Measurements from ENCODE around the gene FAM53C.
"Not testable (repeated sequence)": the region's sequence is repeated elsewhere in the genome, so short reads cannot be mapped to it uniquely, and the experiment has no call there.

FAM53C gene

DNA sequence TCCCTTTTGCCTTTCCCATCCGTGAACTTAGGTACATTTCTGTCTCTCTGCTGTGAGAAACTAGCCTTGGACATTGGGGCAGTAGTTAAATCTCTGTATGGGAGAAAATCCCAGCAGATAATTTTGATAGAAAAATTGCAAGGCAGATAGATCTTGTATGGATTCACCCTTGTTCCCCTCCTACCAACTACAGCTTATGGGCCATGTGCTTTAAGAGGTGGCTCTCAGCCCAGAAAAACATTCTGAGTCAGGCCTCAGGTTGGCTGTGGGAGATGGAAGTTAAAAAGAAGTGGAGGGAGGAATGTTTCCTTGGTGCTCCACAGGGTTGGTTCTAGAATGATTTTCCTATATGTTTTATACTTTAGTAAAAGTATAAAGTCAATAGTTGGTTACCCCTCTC, 13.0 kb downstream of the FAM53C start:
- DNase-seq (ENCODE audit: low spot score): no peak

DNA sequence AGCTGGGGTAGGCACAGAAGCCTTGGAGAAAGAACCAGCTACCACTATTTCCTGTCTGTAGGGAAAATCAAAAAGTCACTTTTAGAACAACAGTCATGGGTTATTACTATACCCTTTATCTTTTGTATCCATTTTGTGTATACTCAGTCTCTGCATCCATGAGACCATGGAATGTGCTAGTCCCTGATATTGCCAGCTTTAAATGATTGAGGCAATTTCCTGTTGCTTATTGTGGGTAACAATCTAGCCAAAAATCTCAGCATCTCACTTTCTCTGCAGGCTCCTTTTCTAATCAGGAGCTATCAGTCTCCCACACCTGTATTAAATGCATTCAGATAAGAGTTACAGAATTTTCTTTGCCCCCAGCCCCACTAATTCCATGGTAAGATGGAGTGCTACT, 13.5 kb downstream of the FAM53C start:
- no peak for DNase-seq (ENCODE audit: low spot score)

DNA sequence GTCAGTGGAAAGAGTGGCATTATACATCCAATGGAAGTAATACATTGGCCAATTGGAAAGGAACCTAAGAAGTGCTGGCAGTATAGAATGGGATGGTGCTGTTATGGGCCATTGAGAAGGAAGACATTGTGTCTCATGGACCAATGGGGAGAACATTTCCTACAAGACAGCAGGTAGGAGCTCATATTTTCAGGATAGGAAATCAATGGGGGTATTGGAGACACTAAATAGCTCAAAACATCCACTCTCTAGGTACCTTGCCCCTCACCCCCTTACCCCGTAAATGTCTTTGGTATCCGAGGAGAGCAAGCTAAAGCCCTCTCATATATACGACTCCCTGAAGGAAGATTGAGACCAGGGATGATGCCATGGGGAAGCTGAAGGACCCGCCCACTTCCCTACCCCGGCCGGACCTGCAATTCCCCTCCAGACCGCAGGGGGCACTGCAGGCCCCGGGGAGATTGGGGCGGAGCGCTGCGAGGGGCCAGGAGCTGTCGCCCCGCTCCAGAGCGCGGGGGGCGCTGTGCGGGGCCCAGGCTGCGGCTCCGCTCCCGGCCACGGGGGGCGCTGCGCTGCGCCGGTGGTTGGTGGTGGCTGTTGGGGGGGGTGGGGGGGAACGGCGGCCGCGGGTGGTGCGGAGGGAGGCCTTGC, 14.1 kb downstream of the FAM53C start, which contains the start of gene KDM3B:
KDM3B (plus strand) TSS at position 615 of the 651 bp plus-strand sequence. CDS start 111 bp downstream, outside the sequence.
- DNase-seq (ENCODE audit: low spot score): peak; percentile 89

DNA sequence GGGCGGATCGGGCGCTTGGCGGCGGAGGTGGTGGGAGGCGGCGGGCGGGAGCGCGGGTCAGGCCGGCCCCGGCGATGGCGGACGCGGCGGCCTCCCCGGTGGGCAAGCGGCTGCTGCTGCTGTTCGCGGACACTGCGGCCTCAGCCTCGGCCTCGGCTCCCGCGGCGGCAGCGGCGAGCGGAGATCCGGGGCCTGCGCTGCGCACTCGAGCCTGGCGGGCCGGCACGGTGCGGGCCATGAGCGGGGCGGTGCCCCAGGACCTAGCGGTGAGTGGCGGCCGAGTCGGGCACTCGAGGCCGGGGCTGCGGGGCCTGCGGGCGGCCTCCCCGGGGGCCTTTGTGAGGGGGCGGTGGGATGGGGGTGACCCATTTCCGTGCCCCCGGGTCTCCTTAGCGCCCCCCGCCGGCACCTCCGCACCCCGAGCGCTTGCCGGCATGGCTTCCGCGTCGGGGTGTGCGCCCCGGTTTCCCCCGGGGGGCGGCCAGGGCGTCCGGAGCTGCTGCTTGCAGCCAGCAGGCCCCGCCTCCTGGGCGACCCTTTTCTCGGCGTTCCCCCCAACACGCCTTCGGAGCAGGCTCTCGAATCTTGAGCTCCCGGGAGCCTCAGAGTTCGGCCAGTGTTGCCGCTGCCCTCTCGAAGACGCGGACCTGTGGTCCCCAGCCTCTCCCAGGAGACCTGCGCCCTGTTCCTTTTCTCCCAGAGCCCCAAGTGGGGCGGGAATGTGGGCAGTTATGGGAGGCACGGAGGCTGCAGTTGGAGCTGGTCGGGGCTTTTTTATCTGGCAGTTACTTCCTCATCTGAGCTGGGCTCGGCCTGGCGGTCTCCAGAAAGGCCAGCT, 14.9 kb downstream of the FAM53C start:
- peak; percentile 68 for DNase-seq (ENCODE audit: low spot score)

DNA sequence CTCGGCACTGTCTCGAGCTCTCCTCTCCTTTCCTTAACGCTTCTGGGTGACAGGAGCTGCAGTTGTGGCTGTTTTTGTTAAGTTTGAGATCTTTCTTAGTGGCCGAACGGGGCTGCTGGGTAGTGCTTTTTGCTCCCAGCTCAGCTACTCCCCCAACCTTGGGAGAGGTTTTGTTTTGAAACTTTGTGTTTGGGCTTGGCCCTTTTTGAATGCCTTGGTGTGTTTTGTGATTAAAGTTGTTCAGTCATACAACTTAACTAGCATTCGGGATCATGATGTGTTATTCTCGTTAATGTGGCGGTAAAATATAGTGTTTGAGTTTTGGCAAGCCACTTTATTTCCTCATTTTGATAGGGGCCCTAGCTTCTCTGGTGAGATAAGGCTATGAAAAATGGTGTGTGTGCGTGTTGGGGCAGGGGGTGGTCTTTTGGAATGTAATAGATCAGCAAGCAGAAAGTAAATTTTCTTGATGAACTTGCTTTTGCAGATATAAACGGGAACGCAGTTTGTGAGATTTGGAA, 15.6 kb downstream of the FAM53C start:
- DNase-seq (ENCODE audit: low spot score): no peak

DNA sequence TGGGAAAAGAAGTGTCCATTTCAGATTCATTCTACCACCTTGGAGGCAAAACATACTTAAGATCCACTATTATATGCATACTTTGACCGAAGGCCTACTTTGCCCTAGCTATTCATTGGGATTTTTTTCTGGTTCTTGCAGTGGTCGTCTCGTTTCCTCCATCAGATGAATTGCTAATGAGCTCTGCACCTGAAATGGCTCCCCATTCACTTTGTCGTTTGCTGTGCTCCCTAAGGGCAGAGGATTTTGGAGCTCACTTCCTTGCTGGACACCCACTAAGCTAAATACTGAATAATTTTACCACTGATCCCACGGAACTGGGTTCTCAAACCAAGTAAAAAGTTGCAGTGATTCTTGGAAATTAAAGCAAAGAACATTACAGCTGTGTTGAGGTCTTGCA, 16.3 kb downstream of the FAM53C start:
- no peak for DNase-seq (ENCODE audit: low spot score)

DNA sequence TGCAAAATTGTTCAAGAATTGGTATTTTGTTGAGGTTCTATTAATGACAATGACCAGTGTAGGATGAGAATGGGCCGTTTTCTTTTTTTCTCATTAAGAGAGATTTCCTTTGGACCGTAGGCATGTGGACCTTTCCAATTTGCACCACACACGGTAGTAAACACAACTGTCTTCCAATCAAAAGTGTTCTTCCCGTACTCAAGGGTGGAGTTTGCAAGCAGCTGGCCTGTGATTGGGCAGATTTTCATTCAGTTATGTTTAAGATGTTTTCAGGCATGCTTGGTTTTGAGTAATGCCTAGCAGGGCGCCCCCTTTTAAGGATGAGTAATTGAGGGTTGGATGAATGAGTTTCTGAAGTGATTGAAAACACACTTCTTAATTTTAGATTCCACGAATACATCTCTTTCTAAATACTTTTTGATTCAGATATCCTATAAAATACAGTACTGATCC, 16.9 kb downstream of the FAM53C start:
- DNase-seq (ENCODE audit: low spot score): peak; percentile 94

DNA sequence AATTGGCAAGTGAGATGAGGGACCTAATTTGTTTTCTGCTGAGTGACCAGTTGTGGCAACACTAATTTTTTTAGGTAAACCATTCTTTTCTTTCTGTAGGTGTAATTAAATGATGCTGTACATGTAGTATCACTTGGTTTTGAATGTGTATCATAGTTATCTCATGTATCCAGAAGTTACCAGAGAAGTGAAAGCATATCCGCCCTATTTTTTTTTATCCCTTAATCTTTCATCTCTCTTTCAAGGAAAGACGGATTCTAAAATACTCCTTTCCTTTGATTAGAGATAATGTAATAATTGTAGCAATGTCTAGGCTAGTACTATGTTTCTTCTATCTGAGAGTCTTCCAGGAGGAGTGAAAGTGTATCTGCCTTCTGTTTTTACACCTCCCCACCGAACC, 21.6 kb downstream of the FAM53C start:
- DNase-seq (ENCODE audit: low spot score): no peak

DNA sequence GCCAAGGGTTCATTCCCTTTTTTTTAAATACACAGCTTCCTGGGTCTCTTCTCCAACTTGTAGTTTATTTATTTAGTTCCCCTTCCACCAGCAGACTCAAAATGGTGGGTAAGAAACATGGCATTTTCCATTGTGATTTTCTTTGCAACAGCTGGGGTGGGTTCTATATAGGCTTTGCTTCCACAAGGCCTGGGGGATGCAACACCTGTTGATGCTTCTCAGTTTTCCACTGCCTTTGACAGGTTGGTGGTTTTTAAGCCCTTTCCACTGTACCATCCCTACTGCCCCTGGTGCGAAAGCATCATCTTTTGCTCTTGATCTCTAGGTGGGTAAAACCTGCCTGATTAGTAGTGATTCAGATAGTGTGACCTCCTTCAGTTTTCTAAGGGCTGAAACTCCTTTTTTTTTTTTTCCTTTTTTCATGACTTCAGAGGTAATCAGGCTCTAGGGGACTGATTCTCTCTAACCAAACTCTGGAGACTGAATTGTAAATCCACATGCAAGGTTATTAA, 22.9 kb downstream of the FAM53C start:
- no peak for DNase-seq (ENCODE audit: low spot score)

DNA sequence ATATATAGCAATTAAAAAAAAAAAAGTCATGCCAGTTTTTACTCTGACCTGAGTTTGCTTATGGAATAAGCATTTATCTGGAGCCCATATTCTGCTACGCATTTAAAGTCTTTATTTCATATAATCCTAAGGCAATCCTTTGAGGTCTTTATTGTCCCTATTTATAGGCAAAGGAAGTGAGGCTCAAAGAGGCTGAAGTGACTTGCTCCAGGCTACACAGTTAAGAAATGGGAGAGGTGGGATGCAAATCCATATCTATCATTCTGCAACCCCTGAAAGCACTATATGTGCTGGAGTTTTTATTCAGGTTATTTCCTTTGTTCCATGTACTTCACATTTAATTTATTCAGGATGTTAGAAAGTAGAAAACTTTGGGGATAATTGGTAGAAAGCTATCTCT, 26.5 kb downstream of the FAM53C start:
- no peak for DNase-seq (ENCODE audit: low spot score)

DNA sequence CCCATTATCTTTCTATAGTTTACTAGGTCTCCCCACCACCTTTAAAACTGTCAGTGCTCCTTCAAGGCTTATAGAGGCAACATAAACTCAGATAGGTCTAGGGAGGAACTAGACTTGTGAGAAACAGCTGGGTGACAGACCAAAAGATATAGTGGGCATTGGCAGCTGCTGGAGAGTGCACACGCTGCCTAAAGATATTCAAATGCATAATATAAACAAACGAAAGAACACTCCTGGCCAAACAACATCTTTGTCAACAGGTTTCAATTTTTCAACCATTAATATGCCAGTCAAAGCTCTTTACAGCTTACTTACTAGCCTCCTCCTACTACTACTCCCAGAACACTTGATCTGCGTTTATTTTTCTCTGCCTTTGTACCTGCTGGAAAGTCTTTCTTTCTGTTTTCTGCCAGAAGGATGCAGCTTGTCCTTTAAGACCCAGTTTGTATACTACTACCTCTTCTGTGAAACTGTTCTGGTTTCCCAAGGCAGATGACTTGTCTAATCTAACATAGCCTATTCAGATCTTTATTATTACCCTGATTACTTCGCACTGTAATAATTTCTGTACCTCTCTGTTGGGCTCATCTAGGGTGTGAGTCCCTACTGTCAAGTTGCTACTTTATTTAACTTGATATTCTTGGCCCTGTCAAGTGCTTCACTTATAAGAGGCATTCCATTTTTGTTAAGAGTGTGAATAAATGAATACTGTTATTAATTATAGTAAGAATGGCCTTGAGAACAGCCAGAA, 28.7 kb downstream of the FAM53C start:
- no peak for DNase-seq (ENCODE audit: low spot score)

DNA sequence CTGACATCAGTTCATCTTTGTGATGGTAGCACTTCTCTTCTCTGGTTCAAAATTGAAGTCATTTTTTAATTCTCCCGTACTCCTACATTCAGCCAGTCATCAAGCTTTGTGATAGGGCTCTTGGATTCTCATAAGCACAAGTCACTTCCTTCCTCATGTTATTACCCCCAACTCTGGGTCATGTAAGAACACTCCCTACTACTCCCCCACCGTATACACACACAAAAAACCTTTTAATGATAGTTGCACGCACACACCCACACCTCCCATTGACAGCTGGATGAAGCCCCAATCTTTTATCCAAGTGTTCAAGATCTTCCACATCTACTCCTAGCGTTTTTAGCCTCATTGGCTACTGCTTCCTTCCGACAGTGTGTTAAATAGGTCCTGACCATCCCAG, 31.2 kb downstream of the FAM53C start:
- DNase-seq (ENCODE audit: low spot score): no peak

DNA sequence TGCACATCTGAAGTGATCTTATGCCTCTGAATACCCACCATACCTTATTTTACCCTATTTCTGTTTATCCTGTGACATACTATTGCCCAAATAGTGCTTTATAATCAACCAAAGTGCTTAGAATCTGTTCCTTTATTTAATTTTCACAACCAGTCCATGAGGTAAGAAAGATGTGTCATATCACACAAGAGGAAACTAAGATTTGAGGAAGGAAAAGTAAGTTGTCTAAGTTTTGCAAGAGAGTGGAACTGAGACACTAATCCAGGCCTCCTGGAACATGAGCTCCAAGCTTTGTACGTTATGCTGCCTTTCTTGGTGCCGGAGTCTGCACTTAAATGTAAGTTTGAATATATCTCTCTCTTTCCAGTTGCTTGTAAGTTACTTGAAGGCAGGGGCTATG, 31.6 kb downstream of the FAM53C start:
- DNase-seq (ENCODE audit: low spot score): no peak

DNA sequence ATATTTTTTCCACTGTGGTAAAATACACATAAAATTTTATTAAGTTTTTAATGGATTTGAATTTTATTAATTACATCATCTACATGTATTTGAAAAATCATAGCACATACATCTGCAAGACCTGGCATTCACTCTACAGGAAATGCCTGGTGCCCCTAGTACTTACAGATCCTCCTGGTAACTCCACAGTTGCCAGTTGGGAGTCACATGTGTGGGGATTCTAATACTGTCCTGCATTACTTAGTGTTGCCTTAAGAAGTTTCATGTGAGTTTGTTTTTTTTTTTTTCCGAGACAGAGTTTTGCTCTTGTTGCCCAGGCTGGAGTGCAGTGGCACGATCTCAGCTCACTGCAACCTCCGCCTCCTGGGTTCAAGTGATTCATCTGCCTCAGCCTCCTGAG, 32.5 kb downstream of the FAM53C start:
- no peak for DNase-seq (ENCODE audit: low spot score)

DNA sequence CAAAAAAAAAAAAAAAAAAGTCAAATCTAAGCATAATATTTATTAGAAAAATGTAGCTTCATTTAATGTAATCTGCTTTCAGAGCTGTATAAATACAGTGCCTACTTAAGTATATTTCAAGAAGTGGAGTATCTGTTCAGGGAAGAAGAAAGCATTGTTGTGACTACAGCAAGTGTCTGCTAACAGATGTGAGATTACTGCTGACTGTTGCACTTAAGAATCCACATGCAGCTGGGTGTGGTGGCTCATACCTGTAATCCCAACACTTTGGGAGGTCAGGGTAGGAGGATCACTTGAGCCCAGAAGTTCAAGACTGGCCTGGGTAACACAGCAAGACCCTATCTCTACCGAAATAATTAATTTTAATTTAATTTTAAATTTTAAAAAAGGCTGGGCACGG, 33.4 kb downstream of the FAM53C start:
- no peak for DNase-seq (ENCODE audit: low spot score)

DNA sequence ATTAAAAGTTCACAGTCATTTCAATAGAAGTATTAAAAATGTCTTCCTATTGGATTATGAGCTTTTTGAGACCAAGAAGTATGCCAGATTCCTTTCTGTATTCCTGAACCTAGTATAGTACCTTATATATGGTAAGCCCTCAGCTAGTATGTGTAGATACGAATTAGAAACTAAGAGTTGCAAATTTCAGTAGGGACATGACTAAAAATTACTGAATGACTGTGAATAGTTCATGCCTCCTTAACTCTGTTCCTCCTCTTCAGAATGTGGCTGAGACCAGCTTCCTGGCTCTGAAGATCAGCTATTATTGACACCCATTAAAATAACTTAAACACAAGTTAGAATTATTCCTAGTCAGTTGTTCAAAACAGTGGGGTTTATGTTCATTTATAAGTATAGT, 34.2 kb downstream of the FAM53C start:
- no peak for DNase-seq (ENCODE audit: low spot score)

DNA sequence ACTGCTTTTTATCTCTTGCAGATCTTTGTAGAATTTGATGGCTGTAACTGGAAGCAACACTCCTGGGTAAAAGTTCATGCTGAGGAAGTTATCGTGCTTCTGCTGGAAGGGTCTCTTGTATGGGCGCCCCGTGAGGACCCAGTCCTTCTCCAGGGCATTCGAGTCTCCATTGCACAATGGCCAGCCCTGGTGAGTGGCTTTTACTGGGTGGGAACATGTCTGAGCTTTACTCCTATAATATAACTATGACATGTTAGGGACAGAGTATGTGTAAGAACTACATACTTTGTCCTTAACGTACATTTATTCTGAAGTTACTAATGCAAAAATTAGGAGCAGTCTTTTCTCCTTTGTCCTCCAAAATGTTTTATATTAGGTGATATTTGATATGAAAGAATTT, 34.6 kb downstream of the FAM53C start:
- no peak for DNase-seq (ENCODE audit: low spot score)

DNA sequence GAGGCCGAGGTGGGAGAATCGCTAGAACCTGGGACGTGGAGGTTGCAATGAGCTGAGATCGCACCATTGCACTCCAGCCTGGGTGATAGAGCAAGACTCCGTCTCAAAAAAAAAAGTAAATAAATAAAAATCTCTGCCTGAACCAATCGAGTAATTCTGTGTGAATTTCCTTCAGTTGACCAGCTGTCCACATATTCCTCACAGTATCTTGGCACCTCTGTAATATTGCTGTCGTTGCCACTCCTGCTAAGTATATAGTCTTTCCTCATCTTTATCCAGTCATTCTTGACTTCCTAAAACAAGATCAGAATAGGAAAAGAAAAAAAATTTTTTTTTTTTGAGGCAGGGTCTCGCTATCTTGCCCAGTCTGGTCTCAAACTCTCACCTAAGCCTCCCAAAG, 44.3 kb downstream of the FAM53C start:
- DNase-seq (ENCODE audit: low spot score): no peak

DNA sequence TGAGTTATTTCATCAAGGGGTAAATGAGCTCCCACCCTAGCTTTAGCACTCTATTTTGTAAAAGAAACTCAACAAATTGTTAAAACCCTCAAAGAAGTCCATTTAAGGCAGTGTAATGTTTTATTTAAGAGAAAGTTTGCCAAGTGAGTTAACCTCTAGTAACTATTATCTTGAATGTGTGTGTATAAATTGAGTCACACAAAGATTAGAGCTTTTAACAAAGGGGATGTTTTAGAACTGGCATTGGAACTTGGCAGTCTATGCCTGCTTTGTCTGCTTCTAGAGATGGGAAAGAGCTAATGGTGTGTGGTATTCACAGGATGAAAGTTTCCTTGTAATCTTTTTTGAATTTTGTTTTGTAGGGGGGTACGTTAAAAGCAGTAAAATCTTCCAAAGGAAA, 47.6 kb downstream of the FAM53C start:
- DNase-seq (ENCODE audit: low spot score): no peak

DNA sequence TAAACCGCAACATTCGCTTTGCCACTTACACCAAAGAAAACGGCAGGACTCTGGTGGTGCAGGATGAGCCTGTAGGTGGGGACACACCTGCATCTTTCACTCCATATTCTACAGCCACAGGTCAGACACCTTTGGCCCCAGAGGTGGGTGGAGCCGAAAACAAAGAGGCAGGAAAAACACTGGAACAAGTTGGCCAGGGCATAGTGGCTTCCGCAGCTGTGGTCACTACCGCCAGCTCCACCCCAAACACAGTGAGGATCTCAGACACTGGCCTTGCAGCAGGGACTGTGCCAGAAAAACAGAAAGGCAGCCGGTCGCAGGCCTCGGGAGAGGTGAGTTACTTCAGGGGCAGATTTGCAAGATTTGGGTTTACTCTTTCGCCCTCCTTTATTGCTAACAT, 48.2 kb downstream of the FAM53C start:
- DNase-seq (ENCODE audit: low spot score): no peak

DNA sequence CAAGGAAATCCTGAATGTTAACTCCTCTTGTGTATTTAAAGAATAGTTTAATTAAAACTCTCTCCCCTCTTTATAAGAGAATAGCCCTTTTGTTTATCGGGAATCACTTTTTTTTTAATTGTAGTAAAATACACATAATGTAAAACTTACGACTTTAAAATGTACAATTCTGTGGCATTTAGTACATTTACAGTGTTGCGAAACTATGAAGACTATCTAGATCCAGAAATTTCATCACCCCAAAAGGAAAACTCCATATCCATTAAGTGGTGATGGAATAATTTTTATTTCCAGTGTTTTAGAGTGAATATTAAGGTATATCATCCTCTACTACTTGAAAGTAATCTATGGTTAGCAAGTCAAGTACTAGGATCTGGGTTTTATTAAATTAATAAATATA, 51.3 kb downstream of the FAM53C start:
- no peak for DNase-seq (ENCODE audit: low spot score)

DNA sequence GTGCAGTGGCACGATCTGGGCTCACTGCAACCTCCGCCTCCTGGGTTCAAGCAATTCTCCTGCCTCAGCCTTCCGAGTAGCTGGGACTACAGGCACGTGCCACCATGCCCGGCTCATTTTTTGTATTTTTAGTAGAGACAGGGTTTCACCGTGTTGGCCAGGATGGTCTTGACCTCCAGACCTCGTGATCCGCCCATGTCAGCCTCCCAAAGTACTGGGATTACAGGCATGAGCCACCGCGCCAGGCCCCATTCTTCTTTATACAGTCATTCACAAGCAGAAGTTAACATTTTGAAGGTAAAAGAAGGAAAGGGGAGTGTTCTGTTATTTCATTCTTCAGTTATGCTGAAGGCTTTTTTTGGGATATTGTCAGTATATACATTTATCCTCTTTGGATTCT, 51.8 kb downstream of the FAM53C start:
- DNase-seq (ENCODE audit: low spot score): not testable (repeated sequence)
